K562 (cell line): ENCODE data around the gene LRRC27. TPM values are rescaled to one million over a fixed set of nuclear protein-coding genes. Genes with fewer than 3 reads are reported as not detected.

Experiments
- ELF1 ChIP-seq: fragments of 200-800 bp; sonication (Bioruptor generic); IDR thresholded peaks from 2 replicates; pipeline ENCODE4 v1.6.1; 2016; ENCODE audit warnings: missing genetic modification characterization, missing compliant biosample characterization
- L3MBTL2 ChIP-seq: fragments of 450-650 bp; IDR thresholded peaks from 2 replicates; pipeline ENCODE4 v1.6.1; 2016; ENCODE audit warnings: mild to moderate bottlenecking, moderate library complexity
- NCOA1 ChIP-seq: fragments of 450-650 bp; IDR thresholded peaks from 2 replicates; pipeline ENCODE4 v1.6.1; 2016; ENCODE audit warnings: low read depth
- NUFIP1 ChIP-seq: fragments of 450-650 bp; IDR thresholded peaks from 2 replicates; pipeline ENCODE4 v1.6.1; 2018; ENCODE audit not compliant: partially characterized antibody
- ZFX ChIP-seq: sonication (generic); formaldehyde crosslinking; IDR thresholded peaks from 2 replicates; pipeline ENCODE4 v1.8.0; 2022; ENCODE audit warnings: mild to moderate bottlenecking, missing genetic modification reagents, moderate library complexity
- ZNF77 ChIP-seq: fragments of 250-450 bp; sonication (Bioruptor Pico); IDR thresholded peaks from 2 replicates; pipeline ENCODE4 v1.5.0; 2020
- ZNF780A ChIP-seq: fragments of 250-450 bp; sonication (Bioruptor Pico); IDR thresholded peaks from 2 replicates; pipeline ENCODE4 v1.5.0; 2021; ENCODE audit warnings: mild to moderate bottlenecking
- polyA plus RNA-seq, 8 experiments: library from polyadenylated mRNA; depleted of rRNA in 4 of 8; stranded (reverse) in 5 of 8; unstranded in 3 of 8; fragments of >200 nt; fragmentation: Nextera tagmentation in 2 of 8; fragmentation: Illumina TruSeq in 1 of 8; extraction: Ambion mirVana in 2 of 8; extraction: Trizol in 1 of 8; gene quantifications; 2 replicates each; pipeline versions ENCODE4 v1.2.1 to v1.2.3, GENCODE V29; 2011 to 2014; ENCODE audit warnings: inconsistent platforms in 1 of 8, missing spikeins in 1 of 8
- total RNA-seq, 7 experiments: library from RNA; depleted of rRNA in 6 of 7; stranded (reverse); fragments of >200 nt in 6 of 7; fragmentation: Illumina TruSeq in 2 of 7; extraction: Trizol in 2 of 7; gene quantifications; 2 replicates each; pipeline versions ENCODE4 v1.2.1 to v1.2.3, GENCODE V29; 2011 to 2021; ENCODE audit warnings: low replicate concordance in 1 of 7
- TF ChIP-seq, protein P1 (sequence below): sonication (generic); formaldehyde crosslinking; IDR thresholded peaks from 2 replicates; pipeline ENCODE4 v1.8.1; 2023; ENCODE audit warnings: mild to moderate bottlenecking, missing genetic modification reagents
- TF ChIP-seq, protein P2 (sequence below): fragments of 450-650 bp; IDR thresholded peaks from 2 replicates; pipeline ENCODE4 v1.6.1; 2018; ENCODE audit not compliant: partially characterized antibody
- TF ChIP-seq, protein P3 (sequence below): fragments of 450-650 bp; IDR thresholded peaks from 2 replicates; pipeline ENCODE4 v1.6.1; 2018; ENCODE audit warnings: mild to moderate bottlenecking, low read depth; ENCODE audit not compliant: partially characterized antibody
- TF ChIP-seq, protein P4 (sequence below): fragments of 450-650 bp; IDR thresholded peaks from 2 replicates; pipeline ENCODE4 v1.6.1; 2016; ENCODE audit warnings: mild to moderate bottlenecking

Gene LRRC27
- total and polyA plus RNA-seq, 9 of the 15 experiments (the other 6 are each of a cell fraction or from before 2014, with no cell fraction given): 0.10 to 2.7 (median 1.4) TPM

DNA sequence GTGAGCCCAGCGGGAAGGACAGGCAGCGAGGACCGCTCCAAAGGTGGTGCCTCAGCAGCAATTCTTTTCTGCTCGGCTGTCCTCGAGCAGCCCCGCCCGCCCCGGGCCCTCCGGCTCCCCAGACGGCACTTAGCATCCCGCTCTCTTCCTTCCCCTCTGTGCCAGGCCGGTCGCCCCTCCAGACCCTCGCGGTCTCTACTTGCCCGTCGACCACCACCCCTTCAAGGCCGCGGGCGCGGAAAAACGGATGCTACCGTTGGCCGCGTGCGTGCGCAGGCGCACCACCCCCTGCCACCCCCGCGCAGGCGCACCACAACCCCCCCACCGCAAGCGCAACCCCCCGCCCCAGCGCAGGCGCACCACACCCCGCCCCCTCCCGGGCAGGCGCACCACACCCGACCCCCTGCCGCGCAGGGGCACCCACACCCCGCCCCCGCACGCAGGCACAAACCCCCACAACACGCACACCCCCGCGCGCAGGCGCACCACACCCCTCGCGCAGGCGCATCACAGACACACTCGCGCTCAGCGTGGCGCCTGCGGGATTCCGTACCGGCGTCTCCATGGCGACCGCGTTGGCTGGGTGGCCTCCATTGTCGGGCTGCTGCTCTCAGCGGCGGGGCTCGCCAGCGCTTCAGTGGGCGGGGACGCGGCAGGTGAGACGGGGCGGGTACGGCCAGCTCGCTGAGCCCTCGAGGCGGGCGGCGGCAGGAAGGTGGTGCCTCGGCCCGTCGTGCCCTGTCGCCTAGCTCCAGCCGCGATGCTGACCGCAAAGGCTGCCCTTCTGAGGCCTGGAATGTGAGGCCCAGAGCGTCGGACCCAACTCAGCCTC, at the start of gene LRRC27 (continued):
- TF ChIP-seq L3MBTL2: peak; percentile 36; the same call in 1 of the 2 replicates
- TF ChIP-seq, protein P1, sequence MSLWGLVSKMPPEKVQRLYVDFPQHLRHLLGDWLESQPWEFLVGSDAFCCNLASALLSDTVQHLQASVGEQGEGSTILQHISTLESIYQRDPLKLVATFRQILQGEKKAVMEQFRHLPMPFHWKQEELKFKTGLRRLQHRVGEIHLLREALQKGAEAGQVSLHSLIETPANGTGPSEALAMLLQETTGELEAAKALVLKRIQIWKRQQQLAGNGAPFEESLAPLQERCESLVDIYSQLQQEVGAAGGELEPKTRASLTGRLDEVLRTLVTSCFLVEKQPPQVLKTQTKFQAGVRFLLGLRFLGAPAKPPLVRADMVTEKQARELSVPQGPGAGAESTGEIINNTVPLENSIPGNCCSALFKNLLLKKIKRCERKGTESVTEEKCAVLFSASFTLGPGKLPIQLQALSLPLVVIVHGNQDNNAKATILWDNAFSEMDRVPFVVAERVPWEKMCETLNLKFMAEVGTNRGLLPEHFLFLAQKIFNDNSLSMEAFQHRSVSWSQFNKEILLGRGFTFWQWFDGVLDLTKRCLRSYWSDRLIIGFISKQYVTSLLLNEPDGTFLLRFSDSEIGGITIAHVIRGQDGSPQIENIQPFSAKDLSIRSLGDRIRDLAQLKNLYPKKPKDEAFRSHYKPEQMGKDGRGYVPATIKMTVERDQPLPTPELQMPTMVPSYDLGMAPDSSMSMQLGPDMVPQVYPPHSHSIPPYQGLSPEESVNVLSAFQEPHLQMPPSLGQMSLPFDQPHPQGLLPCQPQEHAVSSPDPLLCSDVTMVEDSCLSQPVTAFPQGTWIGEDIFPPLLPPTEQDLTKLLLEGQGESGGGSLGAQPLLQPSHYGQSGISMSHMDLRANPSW (CRISPR knock-in tag): no peak
- TF ChIP-seq, protein P2, sequence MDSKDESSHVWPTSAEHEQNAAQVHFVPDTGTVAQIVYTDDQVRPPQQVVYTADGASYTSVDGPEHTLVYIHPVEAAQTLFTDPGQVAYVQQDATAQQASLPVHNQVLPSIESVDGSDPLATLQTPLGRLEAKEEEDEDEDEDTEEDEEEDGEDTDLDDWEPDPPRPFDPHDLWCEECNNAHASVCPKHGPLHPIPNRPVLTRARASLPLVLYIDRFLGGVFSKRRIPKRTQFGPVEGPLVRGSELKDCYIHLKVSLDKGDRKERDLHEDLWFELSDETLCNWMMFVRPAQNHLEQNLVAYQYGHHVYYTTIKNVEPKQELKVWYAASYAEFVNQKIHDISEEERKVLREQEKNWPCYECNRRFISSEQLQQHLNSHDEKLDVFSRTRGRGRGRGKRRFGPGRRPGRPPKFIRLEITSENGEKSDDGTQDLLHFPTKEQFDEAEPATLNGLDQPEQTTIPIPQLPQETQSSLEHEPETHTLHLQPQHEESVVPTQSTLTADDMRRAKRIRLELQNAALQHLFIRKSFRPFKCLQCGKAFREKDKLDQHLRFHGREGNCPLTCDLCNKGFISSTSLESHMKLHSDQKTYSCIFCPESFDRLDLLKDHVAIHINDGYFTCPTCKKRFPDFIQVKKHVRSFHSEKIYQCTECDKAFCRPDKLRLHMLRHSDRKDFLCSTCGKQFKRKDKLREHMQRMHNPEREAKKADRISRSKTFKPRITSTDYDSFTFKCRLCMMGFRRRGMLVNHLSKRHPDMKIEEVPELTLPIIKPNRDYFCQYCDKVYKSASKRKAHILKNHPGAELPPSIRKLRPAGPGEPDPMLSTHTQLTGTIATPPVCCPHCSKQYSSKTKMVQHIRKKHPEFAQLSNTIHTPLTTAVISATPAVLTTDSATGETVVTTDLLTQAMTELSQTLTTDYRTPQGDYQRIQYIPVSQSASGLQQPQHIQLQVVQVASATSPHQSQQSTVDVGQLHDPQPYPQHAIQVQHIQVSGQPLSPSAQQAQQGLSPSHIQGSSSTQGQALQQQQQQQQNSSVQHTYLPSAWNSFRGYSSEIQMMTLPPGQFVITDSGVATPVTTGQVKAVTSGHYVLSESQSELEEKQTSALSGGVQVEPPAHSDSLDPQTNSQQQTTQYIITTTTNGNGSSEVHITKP: peak; percentile 47
- TF ChIP-seq, protein P3, sequence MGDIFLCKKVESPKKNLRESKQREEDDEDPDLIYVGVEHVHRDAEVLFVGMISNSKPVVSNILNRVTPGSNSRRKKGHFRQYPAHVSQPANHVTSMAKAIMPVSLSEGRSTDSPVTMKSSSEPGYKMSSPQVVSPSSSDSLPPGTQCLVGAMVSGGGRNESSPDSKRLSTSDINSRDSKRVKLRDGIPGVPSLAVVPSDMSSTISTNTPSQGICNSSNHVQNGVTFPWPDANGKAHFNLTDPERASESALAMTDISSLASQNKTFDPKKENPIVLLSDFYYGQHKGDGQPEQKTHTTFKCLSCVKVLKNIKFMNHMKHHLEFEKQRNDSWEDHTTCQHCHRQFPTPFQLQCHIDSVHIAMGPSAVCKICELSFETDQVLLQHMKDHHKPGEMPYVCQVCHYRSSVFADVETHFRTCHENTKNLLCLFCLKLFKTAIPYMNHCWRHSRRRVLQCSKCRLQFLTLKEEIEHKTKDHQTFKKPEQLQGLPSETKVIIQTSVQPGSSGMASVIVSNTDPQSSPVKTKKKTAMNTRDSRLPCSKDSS: no peak
- no peak for TF ChIP-seq ZNF77 (CRISPR knock-in tag)
- TF ChIP-seq NCOA1: no peak
- TF ChIP-seq ELF1: no peak
- no peak for TF ChIP-seq NUFIP1
- no peak for TF ChIP-seq ZNF780A (CRISPR knock-in tag)
- TF ChIP-seq, protein P4, sequence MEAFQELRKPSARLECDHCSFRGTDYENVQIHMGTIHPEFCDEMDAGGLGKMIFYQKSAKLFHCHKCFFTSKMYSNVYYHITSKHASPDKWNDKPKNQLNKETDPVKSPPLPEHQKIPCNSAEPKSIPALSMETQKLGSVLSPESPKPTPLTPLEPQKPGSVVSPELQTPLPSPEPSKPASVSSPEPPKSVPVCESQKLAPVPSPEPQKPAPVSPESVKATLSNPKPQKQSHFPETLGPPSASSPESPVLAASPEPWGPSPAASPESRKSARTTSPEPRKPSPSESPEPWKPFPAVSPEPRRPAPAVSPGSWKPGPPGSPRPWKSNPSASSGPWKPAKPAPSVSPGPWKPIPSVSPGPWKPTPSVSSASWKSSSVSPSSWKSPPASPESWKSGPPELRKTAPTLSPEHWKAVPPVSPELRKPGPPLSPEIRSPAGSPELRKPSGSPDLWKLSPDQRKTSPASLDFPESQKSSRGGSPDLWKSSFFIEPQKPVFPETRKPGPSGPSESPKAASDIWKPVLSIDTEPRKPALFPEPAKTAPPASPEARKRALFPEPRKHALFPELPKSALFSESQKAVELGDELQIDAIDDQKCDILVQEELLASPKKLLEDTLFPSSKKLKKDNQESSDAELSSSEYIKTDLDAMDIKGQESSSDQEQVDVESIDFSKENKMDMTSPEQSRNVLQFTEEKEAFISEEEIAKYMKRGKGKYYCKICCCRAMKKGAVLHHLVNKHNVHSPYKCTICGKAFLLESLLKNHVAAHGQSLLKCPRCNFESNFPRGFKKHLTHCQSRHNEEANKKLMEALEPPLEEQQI: no peak
- TF ChIP-seq ZFX (CRISPR knock-in tag): peak; percentile 63
